Neuronal stem cell (in vitro differentiated cells): ENCODE measurements around the gene NACA.

ENCODE experiments used
- DNase-seq: peaks from one replicate; pipeline ENCODE4 v3.0.0-alpha.2; 2013; ENCODE audit warnings: low spot score
- H2AFZ ChIP-seq: one replicate; pipeline ENCODE4 v1.6.1; 2013; ENCODE audit warnings: mild to moderate bottlenecking, low read length, inconsistent platforms
- H2AK5ac ChIP-seq: 2 replicates; pipeline ENCODE4 v1.6.1; 2013; ENCODE audit warnings: low read depth, mild to moderate bottlenecking, inconsistent platforms, low read length, moderate library complexity, mixed read lengths
- H2BK120ac ChIP-seq: 2 replicates; pipeline ENCODE4 v1.6.1; 2013; ENCODE audit warnings: low read depth, mild to moderate bottlenecking, inconsistent platforms, low read length, moderate library complexity, mixed read lengths
- H2BK12ac ChIP-seq: one replicate; pipeline ENCODE4 v1.6.1; 2013; ENCODE audit warnings: low read length, inconsistent platforms
- H2BK15ac ChIP-seq: 2 replicates; pipeline ENCODE4 v1.6.1; 2013; ENCODE audit warnings: mild to moderate bottlenecking, low read length, inconsistent platforms, mixed read lengths
- H2BK5ac ChIP-seq: one replicate; pipeline ENCODE4 v1.6.1; 2013; ENCODE audit warnings: inconsistent platforms, mild to moderate bottlenecking, low read length, moderate library complexity
- H3K14ac ChIP-seq: one replicate; pipeline ENCODE4 v1.6.1; 2013; ENCODE audit warnings: low read length, inconsistent platforms
- H3K18ac ChIP-seq: 2 replicates; pipeline ENCODE4 v1.6.1; 2013; ENCODE audit warnings: low read length, inconsistent platforms
- H3K23ac ChIP-seq: 2 replicates; pipeline ENCODE4 v1.6.1; 2013; ENCODE audit warnings: low read depth, mild to moderate bottlenecking, mixed read lengths, low read length, inconsistent platforms; ENCODE audit not compliant: poor library complexity
- H3K27ac ChIP-seq: replicated peaks from 3 replicates; pipeline ENCODE4 v1.5.1; 2013; ENCODE audit warnings: low read length, inconsistent platforms
- H3K27me3 ChIP-seq, 3 experiments: 2 replicates each; pipeline ENCODE4 v1.6.1; 2013; ENCODE audit warnings: low read length in 3 of 3, mild to moderate bottlenecking in 2 of 3, inconsistent platforms in 1 of 3, low read depth in 1 of 3, mixed read lengths in 1 of 3, moderate library complexity in 1 of 3; ENCODE audit not compliant: control insufficient read depth in 3 of 3, insufficient read depth in 3 of 3
- H3K36me3 ChIP-seq, 2 donors: replicated peaks in 1 of 2; 2 replicates each; pipeline ENCODE4 v1.6.1; 2013; ENCODE audit warnings: low read length in 2 of 2; ENCODE audit not compliant: control insufficient read depth in 2 of 2, insufficient read depth in 2 of 2
- H3K4ac ChIP-seq: 2 replicates; pipeline ENCODE4 v1.6.1; 2013; ENCODE audit warnings: inconsistent platforms, mild to moderate bottlenecking, low read length, moderate library complexity
- H3K4me1 ChIP-seq, 2 donors: 1 replicate in 1 of 2; 2 replicates in 1 of 2; pipeline ENCODE4 v1.6.1; 2013; ENCODE audit warnings: low read length in 2 of 2, low read depth in 1 of 2; ENCODE audit not compliant: control insufficient read depth in 2 of 2, insufficient read depth in 1 of 2
- H3K4me2 ChIP-seq: one replicate; pipeline ENCODE4 v1.6.1; 2013; ENCODE audit warnings: mild to moderate bottlenecking, low read length, inconsistent platforms; ENCODE audit not compliant: insufficient read depth, poor library complexity, severe bottlenecking
- H3K4me3 ChIP-seq, 2 donors: 2 replicates each; pipeline ENCODE4 v1.5.1; 2013; ENCODE audit warnings: low read length in 2 of 2, mild to moderate bottlenecking in 2 of 2, inconsistent platforms in 1 of 2, moderate library complexity in 1 of 2
- H3K79me1 ChIP-seq: one replicate; pipeline ENCODE4 v1.6.1; 2013; ENCODE audit warnings: low read depth, mild to moderate bottlenecking, inconsistent platforms, low read length, moderate library complexity
- H3K9ac ChIP-seq: one replicate; pipeline ENCODE4 v1.6.1; 2013; ENCODE audit warnings: mild to moderate bottlenecking, low read depth, low read length, inconsistent platforms; ENCODE audit not compliant: poor library complexity
- H3K9me3 ChIP-seq, 2 donors: replicated peaks in 1 of 2; 2 replicates each; pipeline versions ENCODE3 to v1.6.1; 2013; ENCODE audit warnings: low read length in 2 of 2, mild to moderate bottlenecking in 2 of 2, inconsistent platforms in 1 of 2, low read depth in 1 of 2, mixed read lengths in 1 of 2, moderate library complexity in 1 of 2; ENCODE audit not compliant: control insufficient read depth in 2 of 2, insufficient read depth in 1 of 2
- H4K8ac ChIP-seq: one replicate; pipeline ENCODE4 v1.6.1; 2013; ENCODE audit warnings: low read depth, mild to moderate bottlenecking, inconsistent platforms, low read length, moderate library complexity
- H4K91ac ChIP-seq: one replicate; pipeline ENCODE4 v1.6.1; 2013; ENCODE audit warnings: low read length, low read depth, mild to moderate bottlenecking, inconsistent platforms; ENCODE audit not compliant: poor library complexity
- WGBS, 2 donors: extraction: QIAGEN DNeasy Blood & Tissue Kit; methylation state at CpG; one replicate each; pipeline ENCODE4 v1.1.7; 2013; ENCODE audit warnings: missing lambda C conversion rate in 2 of 2, mixed read lengths in 1 of 2; ENCODE audit not compliant: insufficient read length in 2 of 2, insufficient replicate concordance in 1 of 2; ENCODE audit errors: extremely low coverage in 2 of 2; 5-methylcytosine and 5-hydroxymethylcytosine counted together

Gene NACA

DNA sequence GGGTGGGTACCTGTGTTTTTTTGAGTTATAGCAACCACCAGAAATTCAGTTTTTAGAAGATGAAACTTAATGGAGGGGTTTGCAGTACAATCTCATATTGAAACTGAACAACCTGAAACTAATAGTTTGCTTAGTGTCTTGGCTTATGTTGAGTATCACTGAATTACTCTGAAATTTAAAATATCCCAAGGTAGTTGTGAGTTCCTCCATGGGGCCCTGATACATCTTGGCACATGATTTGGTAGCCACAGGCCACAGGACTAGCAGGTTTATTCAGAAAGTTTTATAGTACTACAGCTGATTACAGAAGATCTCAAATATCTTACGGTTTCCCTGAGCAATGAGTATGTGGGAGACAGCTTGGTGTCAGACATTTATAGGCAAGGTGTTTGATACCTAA, 47.4 kb downstream of the NACA start:
- H3K9ac ChIP-seq, result no peak overlapping the region
- H3K14ac ChIP-seq, result no peak overlapping the region
- no peak overlapping the region for H4K8ac ChIP-seq
- H3K79me1 ChIP-seq, result peaks cover 16% of the 10 kb centered on the region
- H2BK15ac ChIP-seq, result no peak overlapping the region
- H3K4me2 ChIP-seq, result no peak overlapping the region
- H3K27ac ChIP-seq, result no peak overlapping the region
- no peaks in the 10 kb centered on the region for H3K27me3 ChIP-seq
- H2AK5ac ChIP-seq, result no peak overlapping the region
- no peak overlapping the region for H4K91ac ChIP-seq
- no peak overlapping the region for H3K18ac ChIP-seq
- H3K9me3 ChIP-seq, result peaks cover 0 to under 1% of the 10 kb centered on the region in 2 donors
- H2AFZ ChIP-seq, result no peak overlapping the region
- no peak overlapping the region for H2BK12ac ChIP-seq
- no CpG with 5 or more reads among the region's 1 CpG for WGBS, 2 donors
- H2BK120ac ChIP-seq, result no peak overlapping the region
- H3K4ac ChIP-seq, result no peak overlapping the region
- H3K4me1 ChIP-seq, result no peaks in the 10 kb centered on the region
- no peak overlapping the region for H3K23ac ChIP-seq
- H3K4me3 ChIP-seq, result no peak overlapping the region
- H3K36me3 ChIP-seq, result peaks cover 9 to 91% of the 10 kb centered on the region in 2 donors
- DNase-seq, result no peak
- H2BK5ac ChIP-seq, result no peak overlapping the region

DNA sequence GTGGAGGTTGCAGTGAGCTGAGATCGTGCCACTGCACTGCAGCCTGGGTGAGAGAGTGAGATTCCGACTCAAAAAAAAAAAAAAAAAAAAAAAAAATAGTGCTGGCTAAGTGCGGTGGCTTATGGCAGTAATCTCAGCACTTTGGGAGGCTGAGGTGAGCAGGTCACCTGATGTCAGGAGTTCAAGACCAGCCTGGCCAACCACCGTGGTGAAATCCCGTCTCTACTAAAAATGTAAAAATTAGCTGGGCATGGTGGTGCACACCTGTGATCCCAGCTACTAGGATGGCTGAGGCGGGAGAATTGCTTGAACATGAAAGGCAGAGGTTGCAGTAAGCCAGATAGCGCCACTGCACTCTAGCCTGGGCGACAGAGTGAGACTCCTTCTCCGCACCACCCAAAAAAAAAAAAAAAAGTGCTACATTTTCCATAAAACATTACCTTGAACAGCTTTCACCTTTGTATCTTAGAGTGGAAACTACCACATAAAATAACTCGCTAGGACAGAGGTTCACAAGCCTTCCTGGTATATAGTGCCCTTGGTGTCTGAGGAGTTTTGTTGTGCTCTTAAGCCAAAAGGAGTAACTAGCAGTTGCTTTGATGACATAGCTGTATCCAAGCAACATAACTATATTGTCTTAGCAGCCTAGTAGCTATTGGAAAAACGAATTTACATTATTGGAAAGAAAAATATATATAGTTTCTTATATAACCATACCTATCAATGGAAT, 48.1 kb downstream of the NACA start:
- no peaks in the 10 kb centered on the region for H3K4me1 ChIP-seq

DNA sequence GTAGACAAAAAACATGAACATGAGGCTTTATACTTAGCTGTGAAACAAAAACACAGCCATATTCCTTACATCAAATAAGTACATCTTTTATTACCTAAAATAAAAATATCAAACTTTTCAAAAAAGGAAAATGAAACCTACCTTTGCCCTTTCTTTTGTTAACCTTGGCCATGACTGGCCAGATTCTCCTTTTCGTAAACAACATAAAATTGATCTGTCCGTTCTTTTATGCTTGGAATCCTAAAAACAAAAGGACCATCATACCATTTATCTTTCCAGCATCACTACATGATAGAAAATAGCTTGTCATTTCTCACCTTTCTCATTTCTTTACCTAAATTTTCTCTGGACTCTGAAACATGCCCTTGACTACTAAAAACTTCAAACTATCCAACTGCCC, 53.5 kb downstream of the NACA start:
- Histone ChIP-seq H3K4ac (no peak overlapping the region), H4K91ac (no peak overlapping the region), H2BK15ac (no peak overlapping the region), H3K79me1 (peaks cover under 1% of the 10 kb centered on the region), H3K4me3 (no peak overlapping the region), H2BK5ac (no peak overlapping the region), H2AK5ac (no peak overlapping the region), H3K27me3 (no peaks in the 10 kb centered on the region), H3K9ac (no peak overlapping the region), H2BK12ac (no peak overlapping the region), H4K8ac (no peak overlapping the region), H2AFZ (no peak overlapping the region), H3K14ac (no peak overlapping the region), H3K4me2 (no peak overlapping the region), H2BK120ac (no peak overlapping the region), H3K23ac (no peak overlapping the region), H3K27ac (no peak overlapping the region), H3K9me3 (no peaks in the 10 kb centered on the region), H3K36me3 (peaks cover 24 to 93% of the 10 kb centered on the region in 2 donors), H3K18ac (no peak overlapping the region), H3K4me1 (no peaks in the 10 kb centered on the region)
- WGBS, 2 donors, result no CpG with 5 or more reads among the region's 2 CpGs
- DNase-seq, result no peak

More for the DNA sequence above, 48.1 kb downstream of the NACA start:
- Histone ChIP-seq H3K27ac (no peak overlapping the region), H4K91ac (no peak overlapping the region), H3K4me2 (no peak overlapping the region), H3K9ac (no peak overlapping the region), H3K14ac (no peak overlapping the region), H3K36me3 (peaks cover 9 to 91% of the 10 kb centered on the region in 2 donors), H2AFZ (no peak overlapping the region), H3K27me3 (no peaks in the 10 kb centered on the region), H3K9me3 (no peaks in the 10 kb centered on the region), H2BK15ac (no peak overlapping the region), H2BK120ac (no peak overlapping the region), H2AK5ac (no peak overlapping the region), H2BK12ac (no peak overlapping the region), H3K23ac (no peak overlapping the region), H3K79me1 (peaks cover 14% of the 10 kb centered on the region), H3K18ac (no peak overlapping the region), H4K8ac (no peak overlapping the region), H2BK5ac (no peak overlapping the region), H3K4ac (no peak overlapping the region), H3K4me3 (no peak overlapping the region)
- DNase-seq, result no peak
- no CpG with 5 or more reads among the region's 11 CpGs for WGBS, 2 donors

DNA sequence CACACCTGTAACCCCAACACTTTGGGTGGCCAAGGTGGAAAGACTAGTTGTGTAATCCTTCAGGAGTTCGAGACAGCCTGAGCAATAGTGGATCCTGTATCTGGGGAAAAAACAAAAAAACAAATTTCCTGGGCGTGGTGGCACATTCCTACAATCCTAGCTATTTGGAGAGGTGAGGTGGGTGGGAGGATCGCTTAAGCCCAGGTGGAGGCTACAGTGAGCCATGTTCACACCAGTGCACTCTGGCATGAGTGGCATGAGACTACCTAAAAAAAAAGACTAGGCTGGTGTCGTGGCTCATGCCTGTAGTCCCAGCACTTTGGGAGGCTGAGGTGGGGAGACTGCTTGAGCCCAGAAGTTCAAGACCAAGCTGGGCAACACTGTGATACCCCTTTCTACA, 54.3 kb downstream of the NACA start:
- Histone ChIP-seq H3K27me3 (no peaks in the 10 kb centered on the region), H3K14ac (no peak overlapping the region), H3K27ac (no peak overlapping the region), H3K9me3 (no peaks in the 10 kb centered on the region), H3K23ac (no peak overlapping the region), H3K4ac (no peak overlapping the region), H2AK5ac (no peak overlapping the region), H3K4me3 (no peak overlapping the region), H3K18ac (no peak overlapping the region), H2BK12ac (no peak overlapping the region), H3K79me1 (peaks cover 1% of the 10 kb centered on the region), H3K9ac (no peak overlapping the region), H3K4me1 (no peaks in the 10 kb centered on the region), H2AFZ (no peak overlapping the region), H2BK120ac (no peak overlapping the region), H3K36me3 (peaks cover 26 to 93% of the 10 kb centered on the region in 2 donors), H2BK5ac (no peak overlapping the region), H4K8ac (no peak overlapping the region), H3K4me2 (no peak overlapping the region), H2BK15ac (no peak overlapping the region), H4K91ac (no peak overlapping the region)
- WGBS, 2 donors, result no CpG with 5 or more reads among the region's 4 CpGs
- no peak for DNase-seq
